PC-9 (cell line): ENCODE measurements around the gene FOXC2. TPM values are rescaled to one million over a fixed set of nuclear protein-coding genes. Genes with fewer than 3 reads are reported as not detected.

Experiments used
- BruUV-seq: library from RNA; stranded (reverse); fragments of 400-500 nt; replicated peaks from 2 replicates; lab custom pipeline; 2021; lab: Mats Ljungman, UMichigan
- CTCF ChIA-PET: fragments of 300-600 bp; sonication (Branson Sonifier 250); formaldehyde crosslinking; loops from one replicate; lab custom pipeline; 2022; ENCODE audit warnings: antibody characterized with exemption; lab: Charles Lee
- POLR2A ChIA-PET: fragments of 300-600 bp; sonication (Branson Sonifier 250); formaldehyde crosslinking; loops from one replicate; lab custom pipeline; 2022; ENCODE audit warnings: antibody characterized with exemption; ENCODE audit not compliant: unreplicated experiment; lab: Charles Lee
- DNase-seq, 2 experiments: peaks; one replicate each; pipeline versions ENCODE4 v3.0.0 to v3.0.0-alpha.2; 2015 to 2022; ENCODE audit warnings: mixed read lengths in 1 of 2
- H2AFZ ChIP-seq: fragments of 200-600 bp; sonication (generic); 2 replicates; pipeline ENCODE4 v1.8.1; 2017; ENCODE audit warnings: antibody characterized with exemption
- H3F3A ChIP-seq: fragments of 200-600 bp; sonication (generic); 2 replicates; pipeline ENCODE4 v1.8.1; 2017; ENCODE audit warnings: antibody characterized with exemption, mild to moderate bottlenecking, low read depth; ENCODE audit not compliant: insufficient read depth
- H3K27ac ChIP-seq: fragments of 200-600 bp; sonication (generic); 2 replicates; pipeline ENCODE4 v1.6.1; 2016; ENCODE audit warnings: mixed run types
- H3K27me3 ChIP-seq: fragments of 200-600 bp; sonication (generic); 2 replicates; pipeline ENCODE4 v1.6.1; 2016; ENCODE audit warnings: low read depth, mixed run types; ENCODE audit not compliant: insufficient read depth
- H3K36me3 ChIP-seq: fragments of 200-600 bp; sonication (generic); 2 replicates; pipeline ENCODE4 v1.6.1; 2016; ENCODE audit warnings: low read depth, mixed run types
- H3K4me1 ChIP-seq: fragments of 200-600 bp; sonication (generic); replicated peaks from 2 replicates; pipeline ENCODE4 v1.6.1; 2016; ENCODE audit warnings: mixed run types; ENCODE audit not compliant: insufficient read depth
- H3K4me2 ChIP-seq: fragments of 200-600 bp; sonication (generic); 2 replicates; pipeline ENCODE4 v1.6.1; 2017; ENCODE audit warnings: mixed run types
- H3K4me3 ChIP-seq: fragments of 200-600 bp; sonication (generic); 2 replicates; pipeline ENCODE4 v1.6.1; 2016; ENCODE audit warnings: mixed run types
- H3K79me2 ChIP-seq: fragments of 200-600 bp; sonication (generic); 2 replicates; pipeline ENCODE4 v1.6.1; 2017; ENCODE audit warnings: low read depth, mixed run types
- H3K9me2 ChIP-seq: fragments of 200-600 bp; sonication (generic); 2 replicates; pipeline ENCODE4 v1.8.1; 2017; ENCODE audit warnings: mild to moderate bottlenecking; ENCODE audit not compliant: insufficient read depth
- H3K9me3 ChIP-seq: fragments of 200-600 bp; sonication (generic); 2 replicates; pipeline ENCODE4 v1.8.1; 2016; ENCODE audit warnings: low read depth; ENCODE audit not compliant: insufficient read depth
- H4K20me1 ChIP-seq: fragments of 200-600 bp; sonication (generic); 2 replicates; pipeline ENCODE4 v1.8.1; 2017; ENCODE audit not compliant: insufficient read depth
- CTCF ChIP-seq: fragments of 200-600 bp; sonication (generic); conservative IDR thresholded peaks from 2 replicates; pipeline ENCODE4 v1.6.1; 2017; ENCODE audit warnings: mixed run types, antibody characterized with exemption, mild to moderate bottlenecking, moderate library complexity
- EZH2 ChIP-seq: fragments of 200-600 bp; sonication (generic); IDR thresholded peaks from 2 replicates; pipeline ENCODE4 v1.8.0; 2017; ENCODE audit warnings: antibody characterized with exemption, low read depth
- intact Hi-C: fragments of 100-400 bp; cut with micrococcal nuclease; formaldehyde crosslinking; loops from one replicate; pipeline ENCODE4 v1.10.0; 2022; ENCODE audit not compliant: unreplicated experiment
- total RNA-seq: library from RNA; stranded (reverse); gene quantifications from 2 replicates; pipeline ENCODE4 v1.2.3, GENCODE V29; 2021

The FOXC2 gene
- total RNA-seq, 1 experiment from 2014 or later, result not detected

- H3F3A ChIP-seq, result no peaks in the 10 kb centered on the region
- no peak overlapping the region for H2AFZ ChIP-seq
- BruUV-seq, result no TSS peak
- H3K9me3 ChIP-seq, result no peaks in the 10 kb centered on the region
- no peak overlapping the region for H3K27ac ChIP-seq
- no peaks in the 10 kb centered on the region for H3K79me2 ChIP-seq
- H3K4me3 ChIP-seq, result peak overlapping the region; percentile 30; the same call in 1 of the 2 replicates
- intact Hi-C loops, result loop anchor here (1.0 kb wide), 1 partner anchor 448 kb away; no protein-coding TSS in a partner anchor
- H3K4me2 ChIP-seq, result peak overlapping the region; percentile 64
- H3K9me2 ChIP-seq, result no peaks in the 10 kb centered on the region
- ChIA-PET CTCF (interaction anchor here (0.6 kb wide), 1 partner anchor 85 kb away, joined by 17 read pairs; no protein-coding TSS in a partner anchor), POLR2A (no interaction called here)
- no peaks in the 10 kb centered on the region; the same call in 1 of the 2 replicates for H4K20me1 ChIP-seq
- no peak for DNase-seq
- TF ChIP-seq EZH2 (no peak), CTCF (0 out of 2 replicates have a peak, but pooled peaks have one; percentile 24)
- no peaks in the 10 kb centered on the region for H3K36me3 ChIP-seq
- no peaks in the 10 kb centered on the region for H3K4me1 ChIP-seq
- peaks cover 80% of the 10 kb centered on the region for H3K27me3 ChIP-seq
Observed at GRCh38 chr16:86520317-86521210, 46.1 kb upstream of the FOXC2 start.

- DNase-seq, result no peak
- Histone ChIP-seq H3K4me3 (no peak overlapping the region), H3K79me2 (no peaks in the 10 kb centered on the region), H4K20me1 (no peaks in the 10 kb centered on the region; the same call in 1 of the 2 replicates), H3K27ac (no peak overlapping the region), H3K9me2 (no peaks in the 10 kb centered on the region), H2AFZ (no peak overlapping the region), H3K4me2 (no peak overlapping the region), H3K27me3 (peaks cover 75% of the 10 kb centered on the region), H3K36me3 (no peaks in the 10 kb centered on the region), H3K9me3 (no peaks in the 10 kb centered on the region), H3K4me1 (no peaks in the 10 kb centered on the region), H3F3A (no peaks in the 10 kb centered on the region)
- ChIA-PET POLR2A (no interaction called here), CTCF (no interaction called here)
- no peak for TF ChIP-seq EZH2
- TF ChIP-seq CTCF, result no peak
- intact Hi-C loops, result no loop called here
- BruUV-seq, result no TSS peak
Observed at GRCh38 chr16:86521236-86522197, 45.1 kb upstream of the FOXC2 start.

GRCh38 chr16:86522634-86523033, 44.0 kb upstream of the FOXC2 start:
- no peak overlapping the region for H2AFZ ChIP-seq
- no peaks in the 10 kb centered on the region; the same call in 1 of the 2 replicates for H4K20me1 ChIP-seq
- H3K9me2 ChIP-seq, result no peaks in the 10 kb centered on the region
- no TSS peak for BruUV-seq
- H3K4me3 ChIP-seq, result no peak overlapping the region
- H3K27me3 ChIP-seq, result peaks cover 69% of the 10 kb centered on the region
- no peak overlapping the region for H3K27ac ChIP-seq
- no peaks in the 10 kb centered on the region for H3K4me1 ChIP-seq
- no peak overlapping the region for H3K4me2 ChIP-seq
- ChIA-PET CTCF (no interaction called here), POLR2A (no interaction called here)
- no peaks in the 10 kb centered on the region for H3K36me3 ChIP-seq
- no peaks in the 10 kb centered on the region for H3K9me3 ChIP-seq
- H3K79me2 ChIP-seq, result no peaks in the 10 kb centered on the region
- no peak for TF ChIP-seq CTCF
- no peak for TF ChIP-seq EZH2
- H3F3A ChIP-seq, result no peaks in the 10 kb centered on the region
- intact Hi-C loops, result no loop called here
- DNase-seq, result no peak
